Loucy (cell line): ENCODE data around the gene PSMD3.

ENCODE experiments used
- EZH2phosphoT487 ChIP-seq: fragments of 200-600 bp; IDR thresholded peaks from 2 replicates; pipeline ENCODE4 v1.6.1; 2018; ENCODE audit warnings: antibody characterized with exemption, mild to moderate bottlenecking, moderate library complexity, borderline replicate concordance
- TF ChIP-seq, protein P1 (sequence below): fragments of 200-600 bp; sonication (generic); conservative IDR thresholded peaks from 2 replicates; pipeline ENCODE4 v1.5.1; 2014; ENCODE audit warnings: mild to moderate bottlenecking, antibody characterized with exemption, low read length

DNA sequence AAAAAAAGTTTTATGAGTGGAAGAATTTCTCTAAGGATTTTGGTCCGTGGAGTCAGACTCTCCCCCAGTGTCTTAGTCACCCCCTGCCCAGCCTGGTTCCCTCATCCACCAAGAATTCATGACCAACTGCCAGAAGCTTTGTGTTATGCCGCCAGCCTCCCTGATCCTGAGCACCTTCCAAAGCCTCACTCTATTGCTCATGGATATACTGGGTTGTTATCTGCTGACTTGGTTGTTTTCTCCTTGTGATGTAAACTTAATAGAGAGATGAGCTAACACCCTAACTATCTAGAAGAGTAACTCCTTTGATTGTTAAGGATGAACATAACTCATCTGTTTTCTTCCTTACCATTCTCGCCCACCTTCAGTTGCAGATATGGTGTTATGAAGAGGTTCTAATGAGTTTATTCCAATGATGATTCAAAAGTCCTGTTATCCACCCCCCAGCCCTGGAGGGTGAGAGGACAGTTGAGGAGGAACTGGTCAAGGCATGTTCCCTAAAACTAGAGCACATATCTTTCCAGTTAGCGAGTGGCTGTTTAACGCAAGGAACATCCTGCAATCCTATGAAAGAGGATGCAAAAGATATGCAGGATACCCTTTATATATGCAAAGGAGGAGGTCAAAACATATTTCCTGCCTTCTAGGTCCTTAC, 1.5 kb upstream of the PSMD3 start:
- no peak for TF ChIP-seq EZH2phosphoT487
- TF ChIP-seq, protein P1, sequence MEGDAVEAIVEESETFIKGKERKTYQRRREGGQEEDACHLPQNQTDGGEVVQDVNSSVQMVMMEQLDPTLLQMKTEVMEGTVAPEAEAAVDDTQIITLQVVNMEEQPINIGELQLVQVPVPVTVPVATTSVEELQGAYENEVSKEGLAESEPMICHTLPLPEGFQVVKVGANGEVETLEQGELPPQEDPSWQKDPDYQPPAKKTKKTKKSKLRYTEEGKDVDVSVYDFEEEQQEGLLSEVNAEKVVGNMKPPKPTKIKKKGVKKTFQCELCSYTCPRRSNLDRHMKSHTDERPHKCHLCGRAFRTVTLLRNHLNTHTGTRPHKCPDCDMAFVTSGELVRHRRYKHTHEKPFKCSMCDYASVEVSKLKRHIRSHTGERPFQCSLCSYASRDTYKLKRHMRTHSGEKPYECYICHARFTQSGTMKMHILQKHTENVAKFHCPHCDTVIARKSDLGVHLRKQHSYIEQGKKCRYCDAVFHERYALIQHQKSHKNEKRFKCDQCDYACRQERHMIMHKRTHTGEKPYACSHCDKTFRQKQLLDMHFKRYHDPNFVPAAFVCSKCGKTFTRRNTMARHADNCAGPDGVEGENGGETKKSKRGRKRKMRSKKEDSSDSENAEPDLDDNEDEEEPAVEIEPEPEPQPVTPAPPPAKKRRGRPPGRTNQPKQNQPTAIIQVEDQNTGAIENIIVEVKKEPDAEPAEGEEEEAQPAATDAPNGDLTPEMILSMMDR: no peak
